Osteocyte (in vitro differentiated cells): ENCODE data around the gene WSB2. TPM values are rescaled to one million over a fixed set of nuclear protein-coding genes. Genes with fewer than 3 reads are reported as not detected.

Experiments used
- DNase-seq: peaks from one replicate; pipeline ENCODE4 v3.0.0; 2021; ENCODE audit warnings: mixed read lengths; ENCODE audit not compliant: unreplicated experiment; ENCODE audit errors: extremely low spot score
- H3K27ac Mint-ChIP-seq: one replicate; pipeline ENCODE4 v1.8.0; 2021; ENCODE audit warnings: mild to moderate bottlenecking, mixed read lengths; ENCODE audit not compliant: unreplicated experiment
- H3K27me3 Mint-ChIP-seq: one replicate; pipeline ENCODE4 v1.8.0; 2021; ENCODE audit warnings: mixed read lengths; ENCODE audit not compliant: unreplicated experiment
- H3K36me3 Mint-ChIP-seq: one replicate; pipeline ENCODE4 v1.8.0; 2021; ENCODE audit warnings: mixed read lengths; ENCODE audit not compliant: unreplicated experiment
- H3K4me1 Mint-ChIP-seq: one replicate; pipeline ENCODE4 v1.8.0; 2021; ENCODE audit warnings: mixed read lengths; ENCODE audit not compliant: unreplicated experiment
- H3K4me3 Mint-ChIP-seq: one replicate; pipeline ENCODE4 v1.8.0; 2021; ENCODE audit warnings: mild to moderate bottlenecking, moderate library complexity, mixed read lengths; ENCODE audit not compliant: unreplicated experiment
- H3K9me3 Mint-ChIP-seq: one replicate; pipeline ENCODE4 v1.8.0; 2021; ENCODE audit warnings: mixed read lengths; ENCODE audit not compliant: unreplicated experiment
- CTCF ChIP-seq: fragments of 200-600 bp; sonication (generic); IDR thresholded peaks from 2 replicates; pipeline ENCODE4 v1.5.0; 2021; ENCODE audit warnings: antibody characterized with exemption, mild to moderate bottlenecking, moderate library complexity
- long read RNA-seq: library from polyadenylated mRNA; unstranded; transcript quantifications from one replicate; pipeline ENCODE4 v2.0.0, GENCODE V29; 2021
- total RNA-seq: library from RNA; stranded (reverse); gene quantifications from 2 replicates; pipeline ENCODE4 v1.2.1, GENCODE V29; 2021

WSB2 gene
- total RNA-seq: 94.7 and 98.2 TPM in 2 replicates
- long read RNA-seq, transcript WSB2-201 (9 exons, 2,646 nt): major isoform, 44 of 236 reads
- long read RNA-seq, transcript WSB2-203 (8 exons, 1,328 nt): minor isoform, 6 of 236 reads
- long read RNA-seq, partial matches to known transcripts: 174 of 236 reads
- long read RNA-seq, other reads (novel, unspliced or antisense): 11 of 236 reads

DNA sequence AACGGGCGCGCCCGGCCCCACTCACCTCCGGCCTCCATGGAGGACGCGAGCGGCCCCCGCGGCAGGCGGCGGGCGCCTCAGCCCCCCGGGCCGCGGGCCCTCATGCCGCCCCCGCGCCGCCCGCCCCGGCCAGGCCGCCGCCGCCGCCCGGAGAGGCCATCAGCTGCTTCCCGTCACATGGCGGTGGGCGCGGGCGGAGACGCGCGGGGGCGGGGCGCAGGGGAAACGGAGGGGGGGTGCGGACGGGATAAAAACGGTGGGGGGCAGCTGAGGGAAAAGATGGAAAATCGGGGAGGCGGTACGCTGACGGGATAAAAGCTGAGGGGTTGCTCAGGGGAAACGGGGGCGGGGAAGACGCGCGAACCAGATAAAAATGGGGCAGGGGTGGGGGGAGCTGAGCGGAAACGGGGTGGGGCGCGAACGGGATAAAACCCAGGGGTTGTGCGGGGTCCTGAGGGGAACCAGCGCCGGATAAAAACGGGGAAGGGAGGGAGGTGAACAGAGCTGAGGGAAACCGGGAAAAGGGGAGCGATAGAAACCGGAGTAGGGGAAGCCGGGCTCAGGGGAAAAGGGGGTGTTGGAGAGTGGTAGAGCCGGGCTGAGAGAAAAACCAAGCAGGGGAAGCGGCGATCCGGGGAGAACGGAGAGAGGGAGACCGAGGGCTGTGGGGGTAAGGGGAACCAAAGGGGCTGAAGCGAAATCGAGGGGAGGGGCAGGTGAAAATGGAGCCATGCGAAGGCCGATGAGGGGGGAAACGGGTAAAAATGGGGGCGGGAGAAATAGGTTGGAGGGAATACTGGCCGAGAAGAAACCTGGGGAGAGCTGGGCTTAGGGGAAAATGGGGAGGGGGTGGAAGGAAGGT, at the start of gene WSB2:
Gene WSB2 (minus strand): TSS at position 169 of the 862 bp plus-strand sequence. CDS start 131 bp downstream, at position 38.
- peak within 1 kb of the TSS; percentile 92 for H3K27ac Mint-ChIP-seq
- H3K36me3 Mint-ChIP-seq: no peaks in the 10 kb centered on the region
- DNase-seq: peak; percentile 88
- no peaks in the 10 kb centered on the region for H3K9me3 Mint-ChIP-seq
- H3K27me3 Mint-ChIP-seq: no peaks in the 10 kb centered on the region
- peak within 1 kb of the TSS; percentile 88 for H3K4me3 Mint-ChIP-seq
- TF ChIP-seq CTCF: no peak
- H3K4me1 Mint-ChIP-seq: peaks cover 52% of the 10 kb centered on the region

- DNase-seq: no peak
- TF ChIP-seq CTCF: no peak
- peaks cover 6% of the 10 kb centered on the region for H3K4me1 Mint-ChIP-seq
- H3K27me3 Mint-ChIP-seq: no peaks in the 10 kb centered on the region
- H3K36me3 Mint-ChIP-seq: no peaks in the 10 kb centered on the region
- H3K9me3 Mint-ChIP-seq: no peaks in the 10 kb centered on the region
- no peak overlapping the region for H3K4me3 Mint-ChIP-seq
- no peak overlapping the region for H3K27ac Mint-ChIP-seq
Measured at GRCh38 chr12:118109088-118109487, 48.1 kb upstream of the WSB2 start.

DNA sequence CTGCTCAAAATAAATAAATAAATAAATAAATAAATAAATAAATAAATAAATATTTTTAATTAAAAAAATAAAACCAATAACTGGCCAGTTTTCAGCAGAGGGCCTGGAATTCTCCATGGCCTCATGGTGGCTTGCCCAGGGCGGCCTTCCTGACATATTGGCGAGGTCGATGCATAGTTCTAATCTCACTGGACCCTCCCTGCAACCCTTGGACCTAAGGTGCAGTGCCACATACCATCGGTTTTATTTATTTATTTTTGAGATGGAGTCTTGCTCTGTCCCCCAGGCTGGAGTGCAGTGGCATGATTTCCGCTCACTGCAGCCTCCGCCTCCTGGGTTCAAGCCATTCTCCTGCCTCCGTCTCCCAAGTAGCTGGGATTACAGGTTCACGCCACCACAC, 46.7 kb upstream of the WSB2 start:
- H3K36me3 Mint-ChIP-seq: no peaks in the 10 kb centered on the region
- DNase-seq: no peak
- H3K27me3 Mint-ChIP-seq: no peaks in the 10 kb centered on the region
- peaks cover 11% of the 10 kb centered on the region for H3K4me1 Mint-ChIP-seq
- no peak overlapping the region for H3K4me3 Mint-ChIP-seq
- no peak overlapping the region for H3K27ac Mint-ChIP-seq
- no peak for TF ChIP-seq CTCF
- H3K9me3 Mint-ChIP-seq: no peaks in the 10 kb centered on the region

DNA sequence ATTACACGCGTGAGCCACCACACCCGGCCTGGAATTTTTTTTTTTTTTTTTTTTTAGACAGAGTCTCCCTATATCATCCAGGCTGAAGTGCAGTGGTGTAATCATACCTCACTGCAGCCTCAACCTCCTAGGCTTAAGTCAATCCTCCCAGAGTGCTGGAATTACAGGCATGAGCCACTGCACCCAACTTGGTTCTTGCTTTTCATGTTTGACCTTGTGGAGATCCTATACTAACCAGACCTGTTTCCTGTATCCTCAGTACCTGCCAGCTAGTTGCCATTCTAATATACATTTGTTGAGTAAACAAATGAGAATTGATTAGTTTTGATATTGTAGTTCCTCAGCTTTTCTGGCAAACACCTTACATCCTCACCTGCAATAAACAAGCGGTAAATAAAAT, 46.0 kb upstream of the WSB2 start:
- no peaks in the 10 kb centered on the region for H3K9me3 Mint-ChIP-seq
- no peak for DNase-seq
- H3K4me1 Mint-ChIP-seq: peaks cover 14% of the 10 kb centered on the region
- no peaks in the 10 kb centered on the region for H3K36me3 Mint-ChIP-seq
- H3K4me3 Mint-ChIP-seq: no peak overlapping the region
- no peak for TF ChIP-seq CTCF
- no peak overlapping the region for H3K27ac Mint-ChIP-seq
- H3K27me3 Mint-ChIP-seq: no peaks in the 10 kb centered on the region

DNA sequence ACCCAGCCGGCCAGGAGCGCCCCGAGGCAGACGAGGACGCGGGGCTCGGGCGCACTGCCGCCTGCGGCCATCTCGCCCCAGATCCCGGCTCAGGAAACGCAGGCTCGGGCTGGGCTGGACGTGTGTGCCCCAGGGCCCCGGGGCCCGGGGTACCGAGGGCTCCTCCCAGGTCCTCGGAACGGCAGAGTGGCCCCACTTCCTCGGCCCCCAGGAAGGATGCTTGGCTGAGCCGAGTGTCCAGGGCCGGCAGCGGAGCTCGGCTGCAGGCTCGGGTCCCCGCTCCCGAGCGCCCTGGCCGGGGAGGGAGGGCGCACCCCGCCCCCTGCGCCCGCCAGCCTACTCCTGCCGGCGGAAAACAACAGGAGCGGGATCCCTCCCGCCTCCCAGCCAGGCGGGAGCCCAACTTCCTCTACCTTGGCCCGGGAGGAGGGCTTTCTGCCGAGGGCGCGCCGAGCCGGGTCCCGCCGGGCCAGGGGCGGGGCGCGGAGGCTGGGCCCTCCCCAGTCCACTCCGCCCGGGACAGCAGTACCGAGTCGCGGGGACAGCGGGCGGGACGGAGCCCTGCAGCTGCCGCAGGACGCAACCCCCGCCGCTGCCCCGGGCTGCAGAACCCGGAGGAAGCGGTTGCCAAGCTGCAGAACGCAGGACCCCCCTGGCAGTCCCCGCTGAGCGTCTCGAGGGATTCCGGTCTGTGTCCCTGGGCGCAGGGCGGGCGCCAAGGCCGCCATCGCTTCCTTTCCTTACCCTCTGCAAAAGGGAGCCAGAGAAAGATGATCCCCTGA, 42.8 kb upstream of the WSB2 start, which contains the start of gene VSIG10:
Gene VSIG10 (minus strand): TSS at position 411 of the 782 bp plus-strand sequence. CDS start 340 bp downstream, at position 71.
- peak; percentile 85 for DNase-seq
- Mint-ChIP-seq H3K4me3 (peak within 1 kb of the TSS; percentile 87), H3K4me1 (peaks cover 14% of the 10 kb centered on the region), H3K27me3 (no peaks in the 10 kb centered on the region), H3K9me3 (no peaks in the 10 kb centered on the region), H3K36me3 (no peaks in the 10 kb centered on the region), H3K27ac (peak within 1 kb of the TSS; percentile 90)
- TF ChIP-seq CTCF: no peak
